H1 (cell line): ENCODE measurements around the gene HPCAL4. TPM values are rescaled to one million over a fixed set of nuclear protein-coding genes. Genes with fewer than 3 reads are reported as not detected.

Experiments
- CTCF ChIA-PET: fragments of 300-600 bp; sonication (Branson Sonifier 250); formaldehyde crosslinking; loops from one replicate; lab custom pipeline; 2021; ENCODE audit not compliant: partially characterized antibody; lab: Charles Lee
- POLR2A ChIA-PET: fragments of 300-600 bp; sonication (Branson Sonifier 250); formaldehyde crosslinking; loops from one replicate; lab custom pipeline; 2021; ENCODE audit warnings: inconsistent platforms; ENCODE audit not compliant: partially characterized antibody; lab: Charles Lee
- DNase-seq, 2 experiments: peaks; one replicate each; pipeline versions ENCODE4 v3.0.0 to v3.0.0-alpha.2; 2010 to 2022; ENCODE audit warnings: low spot score in 2 of 2, low read depth in 1 of 2, mixed read lengths in 1 of 2
- FAIRE-seq: peaks from 2 replicates; lab custom pipeline; 2011; peaks lifted over from hg19 to GRCh38; lab: Jason Lieb, UNC
- H2AFZ ChIP-seq: 2 replicates; pipeline ENCODE4 v1.8.1; 2012; ENCODE audit warnings: low read length, inconsistent platforms
- H2AK5ac ChIP-seq: 2 replicates; pipeline ENCODE4 v1.6.1; 2013; ENCODE audit warnings: low read depth, low read length
- H2BK120ac ChIP-seq: replicated peaks from 2 replicates; pipeline ENCODE3; 2013; ENCODE audit warnings: low read depth, low read length, inconsistent platforms
- H2BK12ac ChIP-seq: 2 replicates; pipeline ENCODE4 v1.6.1; 2013; ENCODE audit warnings: low read depth, low read length
- H2BK15ac ChIP-seq: 2 replicates; pipeline ENCODE4 v1.6.1; 2013; ENCODE audit warnings: low read length
- H2BK20ac ChIP-seq: 2 replicates; pipeline ENCODE4 v1.6.1; 2013; ENCODE audit warnings: low read length
- H2BK5ac ChIP-seq: 2 replicates; pipeline ENCODE4 v1.6.1; 2013; ENCODE audit warnings: low read depth, low read length
- H3K14ac ChIP-seq: 2 replicates; pipeline ENCODE4 v1.6.1; 2013; ENCODE audit warnings: inconsistent platforms; ENCODE audit not compliant: insufficient read length
- H3K18ac ChIP-seq: 2 replicates; pipeline ENCODE4 v1.6.1; 2013; ENCODE audit warnings: low read length; ENCODE audit errors: extremely low read depth
- H3K23ac ChIP-seq: 2 replicates; pipeline ENCODE4 v1.6.1; 2013; ENCODE audit warnings: inconsistent platforms; ENCODE audit not compliant: insufficient read length
- H3K23me2 ChIP-seq: 2 replicates; pipeline ENCODE4 v1.6.1; 2013; ENCODE audit warnings: low read depth, low read length
- H3K27ac ChIP-seq: 2 replicates; pipeline ENCODE4 v1.6.1; 2011; ENCODE audit warnings: low read depth, low read length, inconsistent platforms
- H3K27me3 ChIP-seq, 4 experiments: replicated peaks in 1 of 4; 1 replicate in 1 of 4; 2 replicates in 3 of 4; pipeline versions ENCODE4 v1.6.1 to v1.8.1; 2011 to 2013; ENCODE audit warnings: low read length in 3 of 4, mild to moderate bottlenecking in 3 of 4, inconsistent platforms in 2 of 4, mixed read lengths in 2 of 4, moderate library complexity in 1 of 4; ENCODE audit not compliant: control insufficient read depth in 3 of 4, insufficient read depth in 3 of 4; ENCODE audit errors: extremely low read depth in 1 of 4
- H3K36me3 ChIP-seq, 4 experiments: 2 replicates each; pipeline versions ENCODE4 v1.6.1 to v1.8.1; 2011 to 2013; ENCODE audit warnings: mild to moderate bottlenecking in 4 of 4, low read length in 3 of 4, moderate library complexity in 2 of 4, control low read depth in 1 of 4, inconsistent platforms in 1 of 4; ENCODE audit not compliant: insufficient read depth in 4 of 4, control insufficient read depth in 2 of 4
- H3K4ac ChIP-seq: replicated peaks from 2 replicates; pipeline ENCODE3; 2013; ENCODE audit warnings: low read length, low read depth, mixed read lengths, inconsistent platforms; ENCODE audit not compliant: insufficient read length
- H3K4me1 ChIP-seq, 4 experiments: replicated peaks in 1 of 4; 1 replicate in 1 of 4; 2 replicates in 3 of 4; pipeline versions ENCODE4 v1.6.1 to v1.8.1; 2011 to 2013; ENCODE audit warnings: low read length in 3 of 4, inconsistent platforms in 2 of 4, mixed read lengths in 1 of 4; ENCODE audit not compliant: insufficient read depth in 4 of 4, control insufficient read depth in 3 of 4
- H3K4me2 ChIP-seq, 2 experiments: 2 replicates each; pipeline versions ENCODE4 v1.6.1 to v1.8.1; 2011 to 2013; ENCODE audit warnings: low read depth in 2 of 2, low read length in 2 of 2, control low read depth in 1 of 2, inconsistent platforms in 1 of 2, mild to moderate bottlenecking in 1 of 2; ENCODE audit not compliant: insufficient read depth in 1 of 2
- H3K4me3 ChIP-seq, 4 experiments: fragments of 200-600, 300-600 bp in 1 of 4; sonication (generic), shearing (Covaris generic), sonication (Bioruptor Twin) in 1 of 4; 2 replicates each; pipeline versions ENCODE4 v1.5.1 to v1.8.1; 2011 to 2016; ENCODE audit warnings: low read length in 4 of 4, low read depth in 3 of 4, control low read depth in 2 of 4, inconsistent platforms in 2 of 4, mild to moderate bottlenecking in 2 of 4, mixed read lengths in 1 of 4, moderate library complexity in 1 of 4; ENCODE audit not compliant: insufficient read depth in 2 of 4; ENCODE audit errors: extremely low read depth in 1 of 4
- H3K56ac ChIP-seq: replicated peaks from 2 replicates; pipeline ENCODE3; 2013; ENCODE audit warnings: low read depth, mild to moderate bottlenecking, mixed read lengths, low read length, inconsistent platforms; ENCODE audit not compliant: insufficient read length
- H3K79me1 ChIP-seq: 2 replicates; pipeline ENCODE4 v1.6.1; 2013; ENCODE audit warnings: low read depth, low read length, control low read depth
- H3K79me2 ChIP-seq, 2 experiments: 2 replicates each; pipeline versions ENCODE4 v1.6.1 to v1.8.1; 2012 to 2013; ENCODE audit warnings: low read length in 2 of 2, mild to moderate bottlenecking in 2 of 2, inconsistent platforms in 1 of 2; ENCODE audit not compliant: insufficient read depth in 2 of 2, control insufficient read depth in 1 of 2
- H3K9ac ChIP-seq, 4 experiments: replicated peaks in 1 of 4; 1 replicate in 1 of 4; 2 replicates in 3 of 4; pipeline versions ENCODE4 v1.6.1 to v1.8.1; 2011 to 2013; ENCODE audit warnings: low read depth in 3 of 4, low read length in 3 of 4, control low read depth in 2 of 4, mild to moderate bottlenecking in 2 of 4, moderate library complexity in 2 of 4, inconsistent platforms in 1 of 4; ENCODE audit errors: extremely low read depth in 1 of 4
- H3K9me3 ChIP-seq, 2 experiments: 2 replicates each; pipeline versions ENCODE4 v1.6.1 to v1.8.1; 2012 to 2013; ENCODE audit warnings: mild to moderate bottlenecking in 2 of 2, moderate library complexity in 2 of 2, control low read depth in 1 of 2, inconsistent platforms in 1 of 2, low read depth in 1 of 2, low read length in 1 of 2, mixed read lengths in 1 of 2; ENCODE audit not compliant: insufficient read depth in 2 of 2
- H4K20me1 ChIP-seq, 2 experiments: replicated peaks in 1 of 2; 2 replicates each; pipeline versions ENCODE3 to v1.8.1; 2011 to 2013; ENCODE audit warnings: inconsistent platforms in 2 of 2, low read length in 2 of 2, mild to moderate bottlenecking in 1 of 2; ENCODE audit not compliant: insufficient read depth in 2 of 2, control insufficient read depth in 1 of 2
- H4K5ac ChIP-seq: 2 replicates; pipeline ENCODE4 v1.6.1; 2013; ENCODE audit warnings: low read length, low read depth, mixed read lengths, inconsistent platforms; ENCODE audit not compliant: insufficient read length
- H4K8ac ChIP-seq: 2 replicates; pipeline ENCODE4 v1.8.0; 2013; ENCODE audit warnings: mild to moderate bottlenecking, moderate library complexity, low read length, inconsistent platforms; ENCODE audit not compliant: insufficient read depth; ENCODE audit errors: extremely low read depth
- H4K91ac ChIP-seq: replicated peaks from 2 replicates; pipeline ENCODE3; 2013; ENCODE audit warnings: low read length, mixed read lengths, inconsistent platforms; ENCODE audit not compliant: insufficient read length
- ASH2L ChIP-seq: fragments of 200-600, 300-600 bp; sonication (generic); IDR thresholded peaks from one replicate; pipeline ENCODE4 v1.7.1; 2017; ENCODE audit warnings: low read length
- CBX5 ChIP-seq: fragments of 300-800, 300-1000 bp; sonication (generic); IDR thresholded peaks from 2 replicates; pipeline ENCODE4 v1.7.1; 2016; ENCODE audit warnings: antibody characterized with exemption, low read length, low read depth
- GABPA ChIP-seq: IDR thresholded peaks from 2 replicates; pipeline ENCODE4 v1.6.1; 2011; ENCODE audit warnings: mild to moderate bottlenecking, low read length, moderate library complexity, borderline replicate concordance; ENCODE audit not compliant: insufficient read depth
- NRF1 ChIP-seq: IDR thresholded peaks from 2 replicates; pipeline ENCODE4 v1.6.1; 2011; ENCODE audit warnings: mild to moderate bottlenecking, low read depth, low read length, improper control_type of control experiment
- WGBS, 2 experiments: shearing (Covaris generic) in 1 of 2; methylation state at CpG; one replicate each; pipeline versions ENCODE4 v1.1.6 to v1.1.7; 2013 to 2015; ENCODE audit warnings: low lambda C conversion rate in 2 of 2, mixed read lengths in 2 of 2, inconsistent platforms in 1 of 2, low coverage in 1 of 2, missing lambda C conversion rate in 1 of 2; ENCODE audit not compliant: insufficient replicate concordance in 2 of 2, insufficient coverage in 1 of 2, insufficient read length in 1 of 2; ENCODE audit errors: extremely low coverage in 1 of 2, missing lambda C conversion rate in 1 of 2; 5-methylcytosine and 5-hydroxymethylcytosine counted together
- polyA plus RNA-seq, 7 experiments: library from polyadenylated mRNA; depleted of rRNA in 3 of 7; stranded (reverse) in 5 of 7; unstranded in 2 of 7; fragments of >200 nt in 5 of 7; fragments of 200-250 nt in 2 of 7; gene quantifications; 1 replicate in 5 of 7; 2 replicates in 1 of 7; 4 replicates in 1 of 7; pipeline versions ENCODE4 v1.2.1 to v1.2.3, GENCODE V29; 2011 to 2013; ENCODE audit warnings: missing spikeins in 2 of 7, mixed read lengths in 2 of 7
- total RNA-seq: library from RNA; stranded (reverse); fragmentation: NEBNext Ultra II Directional; extraction: Animal tissue kit (Norgen Biotek cat#: 25700); gene quantifications from 2 replicates; pipeline ENCODE4 v1.2.1, GENCODE V29; 2021
- TF ChIP-seq, protein P1 (sequence below): IDR thresholded peaks from 2 replicates; pipeline ENCODE4 v1.6.1; 2011; ENCODE audit warnings: low read length, improper control_type of control experiment

Gene HPCAL4
- total and polyA plus RNA-seq, 2 of the 8 experiments (the other 6 are each of a cell fraction or from before 2014, with no cell fraction given): 0.54 to 0.74 TPM

GRCh38 chr1:39652105-39652504 lies 39.1 kb downstream of the HPCAL4 start:
- H2BK20ac ChIP-seq: no peak overlapping the region
- H3K23me2 ChIP-seq: no peaks in the 10 kb centered on the region
- H3K4me3 ChIP-seq: no peak overlapping the region
- H3K9me3 ChIP-seq: no peaks in the 10 kb centered on the region
- CTCF ChIA-PET: interaction anchor here (0.8 to 17.8 kb wide), 8 partner anchors 15 to 63 kb away, joined by 3 to 469 read pairs (median 16); partner anchors contain the start of genes HEYL and NT5C1A
- H3K23ac ChIP-seq: no peak overlapping the region
- no peak overlapping the region for H3K27ac ChIP-seq
- TF ChIP-seq CBX5 (no peak), ASH2L (no peak), GABPA (no peak), NRF1 (no peak)
- TF ChIP-seq, protein P1, sequence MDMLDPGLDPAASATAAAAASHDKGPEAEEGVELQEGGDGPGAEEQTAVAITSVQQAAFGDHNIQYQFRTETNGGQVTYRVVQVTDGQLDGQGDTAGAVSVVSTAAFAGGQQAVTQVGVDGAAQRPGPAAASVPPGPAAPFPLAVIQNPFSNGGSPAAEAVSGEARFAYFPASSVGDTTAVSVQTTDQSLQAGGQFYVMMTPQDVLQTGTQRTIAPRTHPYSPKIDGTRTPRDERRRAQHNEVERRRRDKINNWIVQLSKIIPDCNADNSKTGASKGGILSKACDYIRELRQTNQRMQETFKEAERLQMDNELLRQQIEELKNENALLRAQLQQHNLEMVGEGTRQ: no peak
- H4K8ac ChIP-seq: no peak overlapping the region
- no peaks in the 10 kb centered on the region for H3K79me2 ChIP-seq
- no peak overlapping the region for H4K5ac ChIP-seq
- H4K91ac ChIP-seq: no peak overlapping the region
- no peak overlapping the region for H3K4me2 ChIP-seq
- no peak overlapping the region for H3K56ac ChIP-seq
- no peak overlapping the region for H3K4ac ChIP-seq
- no peak overlapping the region for H2AK5ac ChIP-seq
- WGBS, 2 experiments: 88% methylated on average over 6 of the region's 6 CpGs; no CpG with 5 or more reads in 1 of the 2 experiments
- no peak overlapping the region for H3K9ac ChIP-seq
- H4K20me1 ChIP-seq: no peaks in the 10 kb centered on the region
- DNase-seq (no peak), FAIRE-seq (no peak)
- H2BK12ac ChIP-seq: no peak overlapping the region
- H2BK15ac ChIP-seq: no peak overlapping the region
- H3K14ac ChIP-seq: no peak overlapping the region
- H3K79me1 ChIP-seq: no peaks in the 10 kb centered on the region
- H3K27me3 ChIP-seq: peaks cover 0 to 6% (median 3%) of the 10 kb centered on the region in 4 experiments; a peak in 3 of 7 replicates
- no peaks in the 10 kb centered on the region for H3K36me3 ChIP-seq
- no peak overlapping the region for H2BK5ac ChIP-seq
- no peak overlapping the region for H2BK120ac ChIP-seq
- no peaks in the 10 kb centered on the region for H3K4me1 ChIP-seq
- POLR2A ChIA-PET: no interaction called here
- H2AFZ ChIP-seq: no peak overlapping the region
- no peak overlapping the region for H3K18ac ChIP-seq
